ENCODE measurements around the gene ARMC2.

DNA sequence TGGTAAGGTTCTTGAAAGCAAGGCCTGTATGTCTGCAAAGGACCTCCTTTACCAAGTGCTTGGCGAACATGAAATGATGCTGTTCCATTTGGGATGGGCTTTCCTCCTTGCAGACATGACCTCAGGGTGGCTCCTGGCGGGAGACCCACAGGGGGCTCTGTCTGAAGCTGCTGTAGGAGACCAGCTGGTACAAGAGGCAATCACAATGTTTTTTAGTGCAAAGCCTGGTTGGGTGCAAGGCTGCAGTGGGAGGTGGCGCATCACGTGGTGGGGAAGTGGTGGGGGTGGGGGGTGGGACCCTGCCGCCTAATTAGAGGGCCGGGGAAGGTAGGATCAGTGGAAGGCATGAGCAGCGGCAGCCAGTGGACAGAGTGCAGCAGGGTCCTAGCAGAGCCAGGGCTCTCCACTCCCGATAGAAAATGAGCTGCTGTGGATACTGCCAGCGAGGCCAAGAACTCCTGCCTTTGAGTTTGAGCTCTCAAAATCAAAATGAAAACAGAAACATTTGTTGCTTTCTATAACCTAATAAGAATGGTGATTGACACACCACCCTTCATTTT lies 9.1 kb upstream of the ARMC2 start:
- TF ChIP-seq CTCF (IDR thresholded peaks at IDR 0.05) (no peak), POLR2A (IDR thresholded peaks at IDR 0.05) (no peak)

All from esophagus squamous epithelium (tissue), 4 donors.